DOHH2 (cell line): ENCODE results near the gene PCP4L1.

Experiments
- H3F3A ChIP-seq: fragments of 200-600 bp; sonication (generic), shearing (Covaris generic); 2 replicates; pipeline ENCODE4 v1.6.0; 2016; ENCODE audit warnings: antibody characterized with exemption, mild to moderate bottlenecking; ENCODE audit not compliant: control insufficient read depth, insufficient read depth
- H3K27ac ChIP-seq: fragments of 200-600 bp; sonication (generic); 2 replicates; pipeline ENCODE4 v1.5.1; 2014; ENCODE audit warnings: low read depth, mild to moderate bottlenecking, low read length, moderate library complexity
- H3K27me3 ChIP-seq: fragments of 200-600 bp; sonication (generic); 2 replicates; pipeline ENCODE4 v1.6.1; 2014; ENCODE audit warnings: mild to moderate bottlenecking, low read length, mixed read lengths; ENCODE audit not compliant: control insufficient read depth
- H3K36me3 ChIP-seq: fragments of 200-600 bp; sonication (generic); 2 replicates; pipeline ENCODE4 v1.6.1; 2014; ENCODE audit warnings: mild to moderate bottlenecking, low read length, moderate library complexity, mixed read lengths; ENCODE audit not compliant: control insufficient read depth
- H3K4me1 ChIP-seq: fragments of 200-600 bp; sonication (generic); 2 replicates; pipeline ENCODE4 v1.6.1; 2014; ENCODE audit warnings: mild to moderate bottlenecking, low read length, mixed read lengths; ENCODE audit not compliant: control insufficient read depth
- H3K4me2 ChIP-seq: fragments of 200-600 bp; sonication (generic); 2 replicates; pipeline ENCODE4 v1.6.0; 2014; ENCODE audit warnings: mild to moderate bottlenecking, low read length, moderate library complexity
- H3K4me3 ChIP-seq: fragments of 200-600 bp; sonication (generic); 2 replicates; pipeline ENCODE4 v1.5.1; 2014; ENCODE audit warnings: mild to moderate bottlenecking, low read length, mixed read lengths
- H3K79me2 ChIP-seq: fragments of 200-600 bp; sonication (generic); 2 replicates; pipeline ENCODE4 v1.6.1; 2014; ENCODE audit warnings: mild to moderate bottlenecking, low read length, mixed read lengths; ENCODE audit not compliant: control insufficient read depth
- H3K9me2 ChIP-seq: fragments of 200-600 bp; sonication (generic); replicated peaks from 2 replicates; pipeline ENCODE4 v1.6.1; 2014; ENCODE audit warnings: mild to moderate bottlenecking, low read length, mixed read lengths; ENCODE audit not compliant: control insufficient read depth
- H3K9me3 ChIP-seq: fragments of 200-600 bp; sonication (generic); 2 replicates; pipeline ENCODE4 v1.6.1; 2014; ENCODE audit warnings: antibody characterized with exemption, low read length, mixed read lengths; ENCODE audit not compliant: control insufficient read depth, insufficient read depth
- H4K20me1 ChIP-seq: fragments of 200-600 bp; sonication (generic); 2 replicates; pipeline ENCODE4 v1.6.0; 2014; ENCODE audit warnings: low read depth, mild to moderate bottlenecking, antibody characterized with exemption, low read length, moderate library complexity; ENCODE audit not compliant: control insufficient read depth, insufficient read depth
- EZH2phosphoT487 ChIP-seq: fragments of 200-600 bp; sonication (generic); IDR thresholded peaks from 2 replicates; pipeline ENCODE4 v1.6.1; 2017; ENCODE audit warnings: borderline replicate concordance, mild to moderate bottlenecking, antibody characterized with exemption, low read length, moderate library complexity, mixed read lengths
- TF ChIP-seq, protein P1 (sequence below): fragments of 200-600 bp; sonication (generic); IDR thresholded peaks from one replicate; pipeline ENCODE4 v1.5.1; 2014; ENCODE audit warnings: antibody characterized with exemption, mild to moderate bottlenecking, low read depth, low read length; ENCODE audit not compliant: poor library complexity, severe bottlenecking

The PCP4L1 gene

DNA sequence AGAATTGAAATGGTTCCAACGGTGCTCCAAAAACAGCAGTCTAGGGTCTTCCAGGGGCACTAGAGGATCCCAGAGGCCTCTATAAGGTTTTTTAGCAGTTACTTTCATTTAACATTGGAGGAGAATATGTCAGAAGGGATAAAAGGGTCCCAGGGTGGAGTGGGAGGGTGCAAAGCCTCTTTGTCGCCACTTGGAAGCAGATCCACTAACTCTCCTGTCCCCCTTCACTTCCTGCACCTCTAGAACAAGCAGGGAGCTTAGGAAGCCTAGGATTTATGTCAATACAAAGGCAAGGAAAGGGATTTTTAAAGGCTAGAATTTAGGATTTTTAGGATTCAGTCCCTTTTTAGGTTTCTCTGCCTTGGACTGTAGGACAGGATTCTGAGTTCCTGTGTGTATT lies 8.3 kb downstream of the PCP4L1 start:
- Histone ChIP-seq H4K20me1 (no peaks in the 10 kb centered on the region), H3K4me1 (peaks cover 17% of the 10 kb centered on the region), H3K4me3 (no peak overlapping the region), H3K79me2 (no peaks in the 10 kb centered on the region), H3K9me3 (no peaks in the 10 kb centered on the region), H3F3A (no peaks in the 10 kb centered on the region), H3K4me2 (no peak overlapping the region), H3K27ac (no peak overlapping the region), H3K27me3 (peaks cover 2% of the 10 kb centered on the region), H3K9me2 (no peaks in the 10 kb centered on the region), H3K36me3 (no peaks in the 10 kb centered on the region)
- TF ChIP-seq, protein P1, sequence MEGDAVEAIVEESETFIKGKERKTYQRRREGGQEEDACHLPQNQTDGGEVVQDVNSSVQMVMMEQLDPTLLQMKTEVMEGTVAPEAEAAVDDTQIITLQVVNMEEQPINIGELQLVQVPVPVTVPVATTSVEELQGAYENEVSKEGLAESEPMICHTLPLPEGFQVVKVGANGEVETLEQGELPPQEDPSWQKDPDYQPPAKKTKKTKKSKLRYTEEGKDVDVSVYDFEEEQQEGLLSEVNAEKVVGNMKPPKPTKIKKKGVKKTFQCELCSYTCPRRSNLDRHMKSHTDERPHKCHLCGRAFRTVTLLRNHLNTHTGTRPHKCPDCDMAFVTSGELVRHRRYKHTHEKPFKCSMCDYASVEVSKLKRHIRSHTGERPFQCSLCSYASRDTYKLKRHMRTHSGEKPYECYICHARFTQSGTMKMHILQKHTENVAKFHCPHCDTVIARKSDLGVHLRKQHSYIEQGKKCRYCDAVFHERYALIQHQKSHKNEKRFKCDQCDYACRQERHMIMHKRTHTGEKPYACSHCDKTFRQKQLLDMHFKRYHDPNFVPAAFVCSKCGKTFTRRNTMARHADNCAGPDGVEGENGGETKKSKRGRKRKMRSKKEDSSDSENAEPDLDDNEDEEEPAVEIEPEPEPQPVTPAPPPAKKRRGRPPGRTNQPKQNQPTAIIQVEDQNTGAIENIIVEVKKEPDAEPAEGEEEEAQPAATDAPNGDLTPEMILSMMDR: no peak
- no peak for TF ChIP-seq EZH2phosphoT487

DNA sequence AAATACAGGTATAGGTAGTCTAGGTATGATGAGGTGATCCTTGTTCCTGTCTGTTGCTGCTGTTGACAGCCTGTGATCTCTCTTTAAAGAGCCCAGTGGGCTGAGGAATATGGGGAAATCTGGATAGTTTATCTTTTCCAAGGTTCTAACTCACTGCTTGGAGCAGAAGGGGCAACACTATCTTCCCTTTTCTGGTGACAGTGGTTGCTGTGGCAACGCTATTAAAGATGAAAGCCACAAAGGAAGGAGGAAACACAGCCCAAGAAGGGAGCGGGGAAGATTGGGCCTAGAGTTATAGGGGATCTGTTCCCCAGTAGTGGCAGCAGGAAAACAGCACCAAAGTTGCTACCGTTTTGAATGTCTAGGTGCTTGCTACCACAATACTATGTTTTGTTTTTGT lies 8.8 kb downstream of the PCP4L1 start:
- Histone ChIP-seq H3K4me3 (no peak overlapping the region), H3K4me1 (peaks cover 12% of the 10 kb centered on the region), H4K20me1 (no peaks in the 10 kb centered on the region), H3K9me3 (no peaks in the 10 kb centered on the region), H3F3A (no peaks in the 10 kb centered on the region), H3K79me2 (no peaks in the 10 kb centered on the region), H3K4me2 (no peak overlapping the region), H3K27me3 (peaks cover 2% of the 10 kb centered on the region), H3K9me2 (no peaks in the 10 kb centered on the region), H3K27ac (no peak overlapping the region), H3K36me3 (no peaks in the 10 kb centered on the region)
- no peak for TF ChIP-seq EZH2phosphoT487
- TF ChIP-seq, protein P1: no peak

DNA sequence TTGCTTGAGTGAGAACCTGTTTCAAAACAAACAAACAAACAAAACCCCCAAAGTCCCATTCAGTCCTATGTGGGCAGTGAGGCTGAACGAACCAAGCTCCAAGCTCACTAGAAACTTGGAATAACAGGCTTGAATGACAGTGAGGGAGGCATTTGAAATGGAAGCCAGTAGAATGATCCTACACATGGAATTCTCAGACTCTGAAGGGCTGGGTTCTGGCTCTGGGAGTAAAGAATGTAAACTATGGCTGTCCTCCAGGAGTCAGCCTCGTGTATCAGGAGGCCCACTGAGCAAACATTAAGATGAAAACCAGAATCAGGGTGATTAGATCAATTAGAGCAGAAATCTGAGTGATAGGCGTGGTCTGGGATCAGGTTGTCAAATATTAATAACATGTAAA lies 14.9 kb downstream of the PCP4L1 start:
- H3K27ac ChIP-seq: no peak overlapping the region
- no peak overlapping the region for H3K4me2 ChIP-seq
- no peak overlapping the region for H3K4me3 ChIP-seq
- TF ChIP-seq, protein P1: no peak
- no peak for TF ChIP-seq EZH2phosphoT487
- H3K79me2 ChIP-seq: no peaks in the 10 kb centered on the region
- no peaks in the 10 kb centered on the region for H3K4me1 ChIP-seq
- peaks cover 32% of the 10 kb centered on the region for H3K27me3 ChIP-seq
- H4K20me1 ChIP-seq: no peaks in the 10 kb centered on the region
- no peaks in the 10 kb centered on the region for H3K36me3 ChIP-seq
- H3F3A ChIP-seq: no peaks in the 10 kb centered on the region
- H3K9me2 ChIP-seq: no peaks in the 10 kb centered on the region
- no peaks in the 10 kb centered on the region for H3K9me3 ChIP-seq

DNA sequence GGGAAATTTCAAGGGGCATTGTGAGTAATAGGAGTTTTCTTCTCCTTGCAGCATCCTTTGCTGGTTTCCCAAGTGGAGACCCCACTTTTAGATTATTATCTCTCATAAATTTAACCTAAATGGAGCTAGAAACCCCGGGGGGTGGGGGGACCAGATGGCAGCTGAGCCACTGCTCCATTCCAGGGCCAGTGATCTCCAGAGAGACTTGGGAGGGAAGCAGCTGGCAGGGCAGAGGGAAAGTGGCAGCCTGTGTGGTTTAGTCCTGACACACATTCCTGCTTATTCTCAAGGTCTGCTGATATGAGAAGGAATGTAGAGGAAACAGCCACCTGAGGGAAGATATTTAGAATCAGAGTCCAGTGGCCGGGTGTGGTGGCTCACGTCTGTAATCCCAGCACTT lies 16.3 kb downstream of the PCP4L1 start:
- H3K27me3 ChIP-seq: peaks cover 34% of the 10 kb centered on the region
- TF ChIP-seq, protein P1: no peak
- no peak for TF ChIP-seq EZH2phosphoT487
- no peaks in the 10 kb centered on the region for H4K20me1 ChIP-seq
- no peak overlapping the region for H3K27ac ChIP-seq
- no peaks in the 10 kb centered on the region for H3K79me2 ChIP-seq
- H3F3A ChIP-seq: no peaks in the 10 kb centered on the region
- H3K9me3 ChIP-seq: no peaks in the 10 kb centered on the region
- H3K9me2 ChIP-seq: no peaks in the 10 kb centered on the region
- H3K4me2 ChIP-seq: no peak overlapping the region
- no peak overlapping the region for H3K4me3 ChIP-seq
- no peaks in the 10 kb centered on the region for H3K36me3 ChIP-seq
- H3K4me1 ChIP-seq: no peaks in the 10 kb centered on the region
